Transverse colon (tissue), 4 donors: ENCODE results near the gene OAT. TPM values are rescaled to one million over a fixed set of nuclear protein-coding genes. Genes with fewer than 3 reads are reported as not detected.

Experiments used
- DNase-seq: peaks from one replicate; pipeline ENCODE4 v3.0.0-alpha.2; 2019
- H3K27ac ChIP-seq, 4 donors: fragments of 200-600 bp; sonication (generic); 2 replicates each; pipeline ENCODE4 v1.5.1; 2016 to 2018; ENCODE audit warnings: inconsistent platforms in 4 of 4
- H3K27me3 ChIP-seq: fragments of 200-600 bp; sonication (generic); 2 replicates; pipeline ENCODE4 v1.5.1; 2017; ENCODE audit warnings: inconsistent platforms
- H3K36me3 ChIP-seq, 4 donors: fragments of 200-600 bp; sonication (generic); 2 replicates each; pipeline ENCODE4 v1.5.1; 2017 to 2019; ENCODE audit warnings: inconsistent platforms in 4 of 4
- H3K4me1 ChIP-seq, 4 donors: fragments of 200-600 bp; sonication (generic); 2 replicates each; pipeline ENCODE4 v1.5.1; 2017 to 2020; ENCODE audit warnings: inconsistent platforms in 4 of 4
- H3K4me3 ChIP-seq, 4 donors: fragments of 200-600 bp; sonication (generic); 1 replicate in 1 of 4; 2 replicates in 3 of 4; pipeline versions ENCODE4 v1.5.1 to v1.6.1; 2017 to 2019; ENCODE audit warnings: inconsistent platforms in 4 of 4
- H3K9me3 ChIP-seq, 2 donors: fragments of 200-600 bp; sonication (generic); 2 replicates each; pipeline ENCODE4 v1.5.1; 2017 to 2019; ENCODE audit warnings: inconsistent platforms in 2 of 2
- EP300 ChIP-seq: sonication (generic); formaldehyde crosslinking; IDR thresholded peaks from one replicate; pipeline ENCODE4 v1.6.1; 2017; ENCODE audit warnings: antibody characterized with exemption, low read depth
- POLR2A ChIP-seq: fragments of 450-650 bp; IDR thresholded peaks from one replicate; pipeline ENCODE4 v1.6.1; 2016; ENCODE audit warnings: antibody characterized with exemption, mild to moderate bottlenecking, moderate library complexity
- POLR2AphosphoS5 ChIP-seq, 3 donors: sonication (generic); formaldehyde crosslinking; IDR thresholded peaks; one replicate each; pipeline ENCODE4 v1.6.1; 2016; ENCODE audit warnings: antibody characterized with exemption in 3 of 3
- WGBS, 2 donors: methylation state at CpG; one replicate each; pipeline ENCODE4 v1.1.5; 2018; ENCODE audit warnings: low coverage in 1 of 2; 5-methylcytosine and 5-hydroxymethylcytosine counted together
- in situ Hi-C, 4 donors: fragments of 200-750 bp; cut with MboI; loops; one replicate each; pipeline versions ENCODE4 v1.15.0 to v1.15.1; 2017; ENCODE audit warnings: low sequenced_read_pairs in 3 of 4, low pct_ligation_motif_present in 1 of 4, low pct_unique_long_range_greater_than_20kb in 1 of 4
- intact Hi-C: fragments of 100-400 bp; cut with DNase I; formaldehyde crosslinking; loops from one replicate; pipeline ENCODE4 v1.15.1; 2023; ENCODE audit warnings: low total_unique reads
- total RNA-seq, 4 donors: library from RNA; depleted of rRNA; stranded (reverse); fragments of >200 nt; gene quantifications; one replicate each; pipeline ENCODE4 v1.1.0, GENCODE V29; 2016
- TF ChIP-seq, protein P1 (sequence below), 5 experiments: fragments of 200-600 bp in 3 of 5; fragments of 450-650 bp in 2 of 5; sonication (generic) in 3 of 5; IDR thresholded peaks; 1 replicate in 2 of 5; 2 replicates in 3 of 5; pipeline ENCODE4 v1.5.1; 2016 to 2017; ENCODE audit warnings: antibody characterized with exemption in 5 of 5, inconsistent platforms in 3 of 5, mild to moderate bottlenecking in 2 of 5, moderate library complexity in 1 of 5

Gene OAT
- total RNA-seq, 4 donors from 2014 or later: 22.1 to 89.3 (median 60.9) TPM

DNA sequence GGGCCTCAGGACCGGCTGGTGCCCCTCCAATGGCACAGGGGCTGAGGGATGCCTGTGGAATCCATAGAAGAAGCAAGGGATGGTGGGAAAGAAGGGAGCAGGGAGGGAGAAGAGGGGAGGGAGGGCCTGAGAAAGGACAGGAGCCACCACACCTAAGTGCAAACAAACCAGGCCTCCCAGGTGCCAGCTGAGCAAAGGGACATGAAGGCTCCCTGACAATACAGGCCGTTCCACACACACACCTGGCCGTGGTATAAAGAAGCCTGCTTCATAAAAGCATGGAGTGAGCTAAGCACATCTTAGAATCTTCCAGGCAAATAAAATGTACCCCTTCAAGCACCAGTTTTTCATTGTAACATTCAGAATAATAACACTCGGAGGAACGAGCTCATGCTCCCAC lies 54.0 kb downstream of the OAT start:
- H3K4me1 ChIP-seq: no peaks in the 10 kb centered on the region
- no peak for DNase-seq
- in situ Hi-C loops (no loop called here), intact Hi-C loops (no loop called here)
- no peak overlapping the region for H3K27ac ChIP-seq
- H3K27me3 ChIP-seq: no peaks in the 10 kb centered on the region
- H3K4me3 ChIP-seq: no peak overlapping the region
- no peaks in the 10 kb centered on the region for H3K9me3 ChIP-seq
- 62 to 67% methylated on average over 2 to 5 of the region's 5 CpGs for WGBS, 2 donors
- TF ChIP-seq POLR2A: no peak
- TF ChIP-seq, protein P1, sequence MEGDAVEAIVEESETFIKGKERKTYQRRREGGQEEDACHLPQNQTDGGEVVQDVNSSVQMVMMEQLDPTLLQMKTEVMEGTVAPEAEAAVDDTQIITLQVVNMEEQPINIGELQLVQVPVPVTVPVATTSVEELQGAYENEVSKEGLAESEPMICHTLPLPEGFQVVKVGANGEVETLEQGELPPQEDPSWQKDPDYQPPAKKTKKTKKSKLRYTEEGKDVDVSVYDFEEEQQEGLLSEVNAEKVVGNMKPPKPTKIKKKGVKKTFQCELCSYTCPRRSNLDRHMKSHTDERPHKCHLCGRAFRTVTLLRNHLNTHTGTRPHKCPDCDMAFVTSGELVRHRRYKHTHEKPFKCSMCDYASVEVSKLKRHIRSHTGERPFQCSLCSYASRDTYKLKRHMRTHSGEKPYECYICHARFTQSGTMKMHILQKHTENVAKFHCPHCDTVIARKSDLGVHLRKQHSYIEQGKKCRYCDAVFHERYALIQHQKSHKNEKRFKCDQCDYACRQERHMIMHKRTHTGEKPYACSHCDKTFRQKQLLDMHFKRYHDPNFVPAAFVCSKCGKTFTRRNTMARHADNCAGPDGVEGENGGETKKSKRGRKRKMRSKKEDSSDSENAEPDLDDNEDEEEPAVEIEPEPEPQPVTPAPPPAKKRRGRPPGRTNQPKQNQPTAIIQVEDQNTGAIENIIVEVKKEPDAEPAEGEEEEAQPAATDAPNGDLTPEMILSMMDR (IDR thresholded peaks at IDR 0.05): no peak
- H3K36me3 ChIP-seq: no peaks in the 10 kb centered on the region

DNA sequence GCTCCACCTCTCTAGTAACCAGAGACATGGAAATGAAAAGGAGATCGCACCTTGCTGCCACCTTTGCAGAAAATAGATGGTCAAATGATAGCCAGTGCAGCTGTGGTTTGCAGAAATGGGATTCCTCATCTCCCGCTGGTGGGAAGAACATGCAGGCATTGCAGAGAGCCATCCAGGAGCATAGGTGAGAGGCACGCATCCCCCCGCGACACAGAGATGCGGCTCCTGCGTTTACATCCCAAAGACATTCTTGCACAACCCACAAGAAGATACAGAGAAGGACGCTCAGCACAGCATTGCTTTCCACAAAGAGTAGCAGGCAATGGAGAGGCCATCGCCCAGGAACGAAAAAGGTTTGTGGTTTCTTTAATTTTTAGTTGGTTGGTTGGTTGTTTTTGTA lies 56.2 kb downstream of the OAT start:
- 78 to 82% methylated on average over 2 to 10 of the region's 10 CpGs for WGBS, 2 donors
- TF ChIP-seq POLR2AphosphoS5 (IDR thresholded peaks at IDR 0.05): no peak
- no peak for TF ChIP-seq EP300
- TF ChIP-seq POLR2A: no peak
- TF ChIP-seq, protein P1 (IDR thresholded peaks at IDR 0.05): no peak
- Histone ChIP-seq H3K4me1 (no peaks in the 10 kb centered on the region), H3K27ac (no peak overlapping the region), H3K36me3 (no peaks in the 10 kb centered on the region), H3K27me3 (no peaks in the 10 kb centered on the region), H3K4me3 (no peak overlapping the region), H3K9me3 (no peaks in the 10 kb centered on the region)
- no peak for DNase-seq
- in situ Hi-C loops: no loop called here
- intact Hi-C loops: no loop called here

DNA sequence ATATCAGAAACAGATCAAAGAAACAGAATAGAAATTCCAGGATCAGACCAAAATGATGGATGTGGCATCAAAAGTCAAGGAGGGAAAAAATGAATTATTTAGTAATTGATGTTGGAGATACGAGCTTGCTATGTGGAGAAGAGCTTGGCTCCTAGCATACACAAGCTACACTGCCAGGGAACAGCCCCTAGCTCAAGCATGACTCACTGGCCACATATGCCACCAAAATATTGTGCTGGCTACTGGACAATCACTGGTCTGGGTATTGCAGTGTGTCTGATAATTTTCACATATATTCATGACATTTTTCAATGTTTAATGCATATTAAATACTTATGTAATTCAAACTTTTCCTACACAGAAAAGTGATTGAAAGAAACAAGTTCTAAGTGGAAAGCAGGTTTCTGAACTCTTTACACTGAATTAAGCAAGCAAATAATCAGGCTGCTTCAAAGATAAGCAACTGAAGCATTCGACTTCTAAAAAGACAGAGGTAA lies 59.3 kb downstream of the OAT start:
- H3K27ac ChIP-seq: no peak overlapping the region
- intact Hi-C loops: no loop called here

DNA sequence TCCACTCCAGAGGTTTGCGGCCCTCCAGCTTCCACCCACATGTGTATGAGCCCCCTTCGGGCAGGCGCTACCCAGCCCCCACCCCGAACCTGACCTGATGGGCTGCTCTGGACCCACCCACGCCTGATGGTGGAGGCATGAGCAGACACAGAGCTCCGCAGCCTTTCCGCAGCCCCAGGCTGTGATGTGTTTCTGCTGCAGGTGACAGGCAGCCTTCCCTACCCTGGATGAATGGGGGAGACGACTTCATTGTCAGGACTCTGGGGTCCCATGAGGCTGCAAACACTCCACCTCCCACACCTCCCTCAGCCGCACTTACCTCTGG lies 61.2 kb downstream of the OAT start:
- no peak for DNase-seq
- H3K27me3 ChIP-seq: no peaks in the 10 kb centered on the region
- H3K4me3 ChIP-seq: no peak overlapping the region
- 73% methylated on average over 9 of the region's 9 CpGs; no CpG with 5 or more reads in 1 of the 2 donors for WGBS, 2 donors
- in situ Hi-C loops: no loop called here
- H3K4me1 ChIP-seq: peaks cover 0 to 13% (median 0%) of the 10 kb centered on the region in 4 donors
- TF ChIP-seq POLR2A: no peak
- no peak for TF ChIP-seq EP300
- TF ChIP-seq, protein P1 (IDR thresholded peaks at IDR 0.05): no peak
- no peak for TF ChIP-seq POLR2AphosphoS5 (IDR thresholded peaks at IDR 0.05)
- intact Hi-C loops: no loop called here
- H3K36me3 ChIP-seq: no peaks in the 10 kb centered on the region
- H3K27ac ChIP-seq: no peak overlapping the region
- no peaks in the 10 kb centered on the region for H3K9me3 ChIP-seq

More for the DNA sequence above, 59.3 kb downstream of the OAT start:
- no peak overlapping the region for H3K4me3 ChIP-seq
- no peaks in the 10 kb centered on the region for H3K36me3 ChIP-seq
- DNase-seq: no peak
- TF ChIP-seq POLR2A (no peak), POLR2AphosphoS5 (IDR thresholded peaks at IDR 0.05) (no peak), EP300 (no peak)
- TF ChIP-seq, protein P1 (IDR thresholded peaks at IDR 0.05): no peak
- H3K4me1 ChIP-seq: peaks cover 0 to 13% (median 0%) of the 10 kb centered on the region in 4 donors
- WGBS, 2 donors: 79 to 90% methylated on average over 2 of the region's 2 CpGs
- H3K9me3 ChIP-seq: no peaks in the 10 kb centered on the region
- H3K27me3 ChIP-seq: no peaks in the 10 kb centered on the region
- in situ Hi-C loops: no loop called here
